NCI-H2171 (cell line): Measurements from ENCODE around the gene RPS6KA5.
"Not testable (repeated sequence)": the region's sequence is repeated elsewhere in the genome, so short reads cannot be mapped to it uniquely, and the experiment has no call there.

Source experiments
- DNase-seq: peaks from one replicate; lab custom pipeline; 2025; lab: John Stamatoyannopoulos, UW

RPS6KA5 gene

DNA sequence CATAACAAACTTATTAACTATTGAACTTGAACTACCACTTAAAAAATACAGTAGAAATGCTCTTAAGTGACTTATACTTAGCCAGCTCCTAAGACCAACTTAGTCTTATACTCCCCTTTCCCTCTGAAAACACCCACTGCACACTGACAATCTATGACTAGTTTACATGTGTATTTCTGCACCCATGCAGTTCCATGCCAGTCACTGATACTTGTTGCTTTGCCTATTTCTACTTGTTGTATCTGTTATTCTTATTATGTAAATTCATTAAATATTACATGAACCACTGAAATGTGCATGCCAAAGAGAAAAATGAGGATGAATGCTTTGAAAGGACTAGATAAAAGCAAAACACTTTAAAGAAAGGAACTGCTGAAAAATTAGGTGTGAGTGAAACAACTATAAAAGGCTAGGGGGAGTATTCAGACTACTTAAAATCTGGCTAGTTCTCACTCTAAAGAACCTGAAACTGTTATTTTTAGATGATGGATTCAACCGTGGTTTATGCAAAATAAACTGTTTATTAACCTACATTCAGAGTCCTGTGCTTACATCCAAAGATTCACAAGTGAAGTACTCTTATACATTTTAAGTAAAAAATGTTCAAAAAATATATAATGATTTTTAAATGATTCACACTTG lies 74.7 kb downstream of the RPS6KA5 start:
- no peak for DNase-seq

DNA sequence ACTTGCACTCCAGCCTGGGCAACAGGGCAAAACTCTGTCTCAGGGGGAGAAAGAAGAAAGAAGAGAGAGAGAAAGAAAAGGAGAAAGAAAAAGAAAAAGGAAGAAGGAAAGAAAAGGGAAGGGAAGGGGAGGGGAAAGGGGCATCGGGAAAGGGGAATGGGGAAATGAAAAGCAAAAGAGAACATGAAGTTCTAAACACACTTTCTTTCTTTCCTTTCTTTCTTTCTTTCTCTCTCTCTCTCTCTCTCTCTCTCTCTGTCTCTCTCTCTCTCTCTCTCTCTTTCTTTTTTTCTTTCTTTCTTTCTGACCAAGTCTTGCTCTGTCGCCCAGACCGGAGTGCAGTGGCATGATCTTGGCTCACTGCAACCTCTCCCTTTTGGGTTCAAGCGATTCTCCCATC lies 76.9 kb downstream of the RPS6KA5 start:
- no peak for DNase-seq

DNA sequence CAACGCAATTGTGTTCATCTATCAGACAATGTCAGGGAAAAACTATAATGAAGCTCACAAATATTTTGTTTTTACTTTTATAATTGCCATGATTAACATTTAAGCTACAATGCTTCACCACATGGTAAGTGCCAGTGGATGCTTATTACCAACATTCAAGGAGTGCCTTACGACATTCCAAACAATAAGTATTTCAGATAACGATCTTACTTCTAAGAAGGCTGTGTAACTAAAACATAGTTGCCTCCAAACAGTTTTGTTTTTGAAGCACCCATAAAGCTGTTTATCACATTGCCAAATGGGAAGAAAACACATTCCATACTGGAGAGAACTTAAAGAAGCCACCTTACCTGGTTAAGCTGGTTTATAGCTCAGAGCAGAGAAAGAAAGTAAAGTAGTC lies 78.8 kb downstream of the RPS6KA5 start:
- DNase-seq, result no peak

DNA sequence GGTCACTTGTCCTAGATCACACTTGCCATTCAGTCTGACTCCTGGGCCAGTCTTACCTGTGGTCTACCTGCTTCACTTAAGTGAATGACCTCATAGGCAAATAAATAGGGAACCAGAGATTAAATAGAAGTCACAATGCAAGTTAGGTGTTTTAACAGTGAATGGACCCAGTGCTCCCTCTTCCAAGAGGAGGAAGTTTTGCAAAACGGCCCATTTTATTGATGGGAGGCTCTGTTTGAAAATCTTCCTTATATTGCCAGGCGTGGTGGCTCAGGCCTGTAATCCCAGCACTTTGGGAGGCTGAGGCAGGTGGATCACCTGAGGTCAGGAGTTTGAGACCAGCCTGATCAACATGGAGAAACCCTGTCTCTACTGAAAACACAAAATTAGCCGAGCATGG lies 79.8 kb downstream of the RPS6KA5 start:
- not testable (repeated sequence) for DNase-seq

DNA sequence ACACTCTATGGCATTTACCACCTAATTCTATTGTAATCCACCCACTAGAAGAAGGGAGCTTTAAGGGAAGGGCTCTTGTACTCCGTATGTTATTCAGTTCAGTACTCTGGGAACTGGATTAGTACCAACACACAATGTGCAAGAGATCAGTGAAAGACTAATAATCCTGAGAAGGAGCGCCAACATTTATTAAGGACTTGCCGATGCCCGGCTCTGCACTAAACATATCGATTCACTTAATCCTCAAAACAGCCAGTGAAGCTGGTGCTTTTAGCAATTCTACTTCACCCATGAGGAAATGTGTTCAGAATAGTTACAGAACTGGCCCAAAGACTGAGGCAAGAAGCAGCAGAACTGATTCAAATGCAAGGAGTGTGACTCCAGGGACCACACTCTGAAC lies 80.9 kb downstream of the RPS6KA5 start:
- no peak for DNase-seq

DNA sequence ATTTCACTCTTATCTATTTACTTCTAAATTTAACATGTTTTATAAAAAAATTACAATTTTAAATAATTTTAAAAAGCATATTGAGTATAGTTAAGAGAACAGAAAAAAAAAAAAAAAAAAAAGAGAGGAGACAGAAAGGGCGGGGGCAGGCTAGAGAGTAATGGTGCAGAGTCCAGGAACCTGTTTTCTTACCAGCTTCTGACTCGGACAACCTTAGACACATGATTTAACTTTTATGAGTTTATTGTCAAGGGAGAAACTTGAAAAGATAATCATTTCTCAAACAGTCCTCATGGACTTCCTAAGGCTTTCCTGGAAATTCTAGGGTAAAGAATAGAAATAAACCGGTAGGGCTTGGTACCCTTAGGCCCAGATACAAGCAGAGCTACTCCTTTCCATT lies 84.3 kb downstream of the RPS6KA5 start:
- no peak for DNase-seq

DNA sequence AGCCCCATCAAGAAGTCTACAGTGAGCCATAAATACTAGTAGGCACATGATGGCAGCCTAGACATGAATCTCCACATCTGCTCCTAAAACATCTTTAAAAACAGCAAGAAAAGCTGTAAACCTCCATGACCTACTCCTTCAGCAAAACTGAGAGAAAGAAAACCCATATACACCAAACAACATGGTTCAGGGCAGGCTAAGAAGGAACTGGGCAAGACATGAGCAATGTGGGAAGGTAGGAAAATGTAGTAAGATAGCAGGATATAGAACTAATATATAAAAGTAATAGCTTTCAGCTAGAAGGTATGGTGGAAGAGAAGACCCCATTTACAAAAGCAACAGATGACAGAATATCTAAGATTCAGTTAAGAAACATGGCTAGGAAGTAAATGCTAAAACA lies 88.8 kb downstream of the RPS6KA5 start:
- DNase-seq, result no peak

DNA sequence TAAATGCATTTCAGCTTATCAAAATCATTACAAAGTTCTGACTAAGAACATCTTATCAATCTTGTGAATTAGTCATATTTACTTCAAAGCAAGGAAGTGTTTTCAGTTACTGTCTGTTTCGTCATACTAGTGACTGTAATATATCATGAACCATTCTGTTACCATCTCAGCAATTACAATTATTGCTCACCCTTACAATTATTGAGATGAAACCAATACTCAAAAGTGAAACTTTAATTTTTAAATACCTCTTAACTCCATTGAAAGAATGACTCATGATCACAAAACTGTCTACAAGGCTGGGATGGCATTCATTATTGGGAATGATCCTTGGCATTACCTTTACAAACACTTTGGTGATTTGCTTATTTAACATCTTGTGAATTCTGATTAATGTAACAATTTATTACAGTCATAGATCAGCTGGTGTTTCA lies 90.3 kb downstream of the RPS6KA5 start:
- DNase-seq, result no peak

GRCh38 chr14:90969531-90970166 lies 90.8 kb downstream of the RPS6KA5 start:
- DNase-seq, result no peak

- DNase-seq, result no peak
Measured at GRCh38 chr14:90968025-90968424, 92.4 kb downstream of the RPS6KA5 start.

- no peak for DNase-seq
Measured at GRCh38 chr14:90966493-90966892, 93.9 kb downstream of the RPS6KA5 start.

DNA sequence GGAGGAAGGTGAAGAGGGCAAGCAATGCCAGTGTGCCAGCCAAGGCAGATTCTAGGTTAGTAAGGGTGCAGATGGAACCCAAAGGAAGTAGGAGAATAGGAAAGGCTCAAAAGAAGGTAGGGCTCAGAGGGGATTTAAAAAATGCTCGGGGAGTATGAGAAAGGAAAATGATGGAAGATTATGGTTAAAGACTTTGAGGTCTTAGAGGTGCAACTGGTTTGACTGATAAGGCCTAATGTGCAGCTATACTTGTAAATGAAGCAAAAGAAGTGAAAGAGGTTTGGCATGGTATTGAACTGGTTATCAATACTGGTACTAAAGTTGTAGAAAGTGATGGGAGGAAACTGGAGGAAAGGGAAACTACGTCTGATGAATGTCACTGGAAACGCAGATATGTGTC lies 94.7 kb downstream of the RPS6KA5 start:
- DNase-seq, result no peak

GRCh38 chr14:90963343-90963742 lies 97.1 kb downstream of the RPS6KA5 start:
- DNase-seq, result no peak

GRCh38 chr14:90962505-90963109 lies 97.8 kb downstream of the RPS6KA5 start:
- no peak for DNase-seq

- no peak for DNase-seq
Measured at GRCh38 chr14:90960818-90961217, 99.6 kb downstream of the RPS6KA5 start.

GRCh38 chr14:90959344-90959743 lies 101.1 kb downstream of the RPS6KA5 start:
- no peak for DNase-seq

- no peak for DNase-seq
Measured at GRCh38 chr14:90956273-90956672, 104.2 kb downstream of the RPS6KA5 start.

DNA sequence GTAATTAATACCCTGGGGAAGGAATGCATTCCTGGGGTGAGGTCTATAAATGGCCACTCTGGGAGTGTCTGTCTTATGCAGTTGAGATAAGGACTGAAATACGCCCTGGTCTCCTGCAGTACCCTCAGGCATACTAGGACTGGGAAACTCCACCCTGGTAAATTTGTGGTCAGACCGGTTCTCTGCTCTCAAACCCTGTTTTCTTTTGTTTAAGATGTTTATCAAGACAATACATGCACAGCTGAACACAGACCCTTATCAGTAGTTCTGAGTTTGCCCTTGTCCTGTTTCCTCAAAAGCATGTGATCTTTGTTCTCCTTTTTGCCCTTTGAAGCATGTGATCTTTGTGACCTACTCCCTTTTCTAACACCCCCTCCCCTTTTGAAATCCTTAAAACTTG lies 106.8 kb downstream of the RPS6KA5 start:
- not testable (repeated sequence) for DNase-seq

DNA sequence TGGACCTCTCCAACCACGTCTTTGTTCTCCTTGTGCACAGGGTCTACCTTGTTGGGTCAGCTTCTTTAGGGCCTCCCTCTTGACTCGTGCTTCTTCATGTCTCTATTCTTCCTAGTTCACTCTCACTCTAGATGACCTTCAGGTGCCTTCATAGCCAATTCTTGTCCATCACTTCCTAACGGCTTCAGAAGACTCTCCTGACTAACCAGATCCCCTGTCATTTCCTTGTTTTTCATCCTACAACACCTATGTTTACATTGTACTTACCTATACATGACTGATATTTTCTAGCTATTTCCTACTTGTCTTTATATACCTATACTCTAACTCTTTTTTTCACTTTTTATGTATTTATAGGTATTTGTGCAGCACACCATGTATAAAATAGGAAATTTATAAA lies 117.1 kb downstream of the RPS6KA5 start:
- DNase-seq, result no peak

DNA sequence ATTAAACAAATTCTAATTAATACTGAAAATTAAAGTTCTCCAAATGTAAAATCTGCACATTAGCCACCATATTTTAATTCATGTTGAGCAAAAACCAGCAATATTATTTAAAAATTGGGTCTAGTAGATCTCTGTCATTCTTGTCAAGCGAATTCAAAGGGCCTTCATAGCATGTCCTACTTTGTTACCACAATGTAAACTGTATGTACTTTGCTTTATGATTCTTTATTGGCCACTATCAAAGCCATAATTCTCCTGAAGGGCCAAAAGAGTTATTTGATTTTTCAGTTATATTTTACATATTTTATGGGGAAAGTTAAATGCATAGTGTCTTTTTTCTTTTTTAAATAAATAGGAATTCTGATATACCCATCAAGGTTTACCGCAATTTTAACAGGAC lies 117.9 kb downstream of the RPS6KA5 start:
- no peak for DNase-seq

- no peak for DNase-seq
Measured at GRCh38 chr14:90941706-90942105, 118.7 kb downstream of the RPS6KA5 start.

DNA sequence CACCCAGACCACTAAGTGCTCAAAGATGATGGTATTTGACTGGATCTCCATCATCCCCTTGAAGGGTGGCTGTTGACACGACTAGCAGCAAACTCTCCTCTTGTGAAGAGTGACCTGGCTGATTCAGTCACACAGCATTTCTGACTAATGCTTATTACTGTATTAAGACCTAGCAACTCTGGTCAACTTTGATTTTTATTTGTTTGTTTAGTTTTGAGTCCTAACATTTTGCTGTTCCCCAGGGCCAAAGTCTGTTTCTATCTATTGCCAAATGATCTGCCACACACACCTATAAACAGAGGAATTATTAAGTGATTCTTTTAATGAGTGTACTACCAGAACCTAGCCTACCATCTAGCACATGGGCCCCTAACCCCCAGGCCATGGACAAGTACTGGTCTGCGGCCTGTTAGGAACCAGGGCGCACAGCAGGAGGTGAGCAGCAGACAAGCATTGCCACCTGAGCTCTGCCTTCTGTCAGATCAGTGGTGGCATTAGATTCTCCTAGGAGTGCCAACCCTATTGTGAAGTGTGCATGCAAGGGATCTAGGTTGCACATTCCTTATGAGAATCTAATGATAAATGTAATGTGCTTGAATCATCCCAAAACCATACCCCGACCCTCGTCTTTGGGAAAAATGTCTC lies 120.0 kb downstream of the RPS6KA5 start:
- no peak for DNase-seq

DNA sequence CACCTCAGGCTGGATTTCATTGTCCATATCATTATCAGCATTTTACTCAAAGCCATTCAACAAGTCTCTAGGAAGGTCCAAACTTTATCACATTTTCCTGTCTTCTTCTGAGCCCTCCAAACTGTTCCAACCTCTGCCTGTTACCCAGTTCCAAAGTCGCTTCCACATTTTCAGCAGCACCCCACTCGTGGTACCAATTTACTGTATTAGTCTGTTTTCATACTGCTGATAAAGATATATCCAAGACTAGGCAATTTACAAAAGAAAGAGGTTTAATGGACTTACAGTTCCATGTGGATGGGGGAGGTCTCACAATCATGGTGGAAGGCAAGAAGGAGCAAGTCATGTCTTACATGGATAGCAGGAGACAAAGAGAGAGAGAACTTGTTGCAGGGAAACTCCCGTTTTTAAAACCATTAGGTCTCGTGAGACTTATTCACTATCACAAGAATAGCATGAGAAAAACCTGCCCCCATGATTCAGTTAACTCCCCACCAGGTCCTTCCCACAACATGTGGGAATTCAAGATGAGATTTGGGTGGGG lies 121.1 kb downstream of the RPS6KA5 start:
- not testable (repeated sequence) for DNase-seq
